WTC11 (cell line): ENCODE data around the gene MAP4. TPM values are rescaled to one million over a fixed set of nuclear protein-coding genes. Genes with fewer than 3 reads are reported as not detected.

Experiments
- ATAC-seq: fragments of 200-7000 bp; cut with Tn5 transposase; 2 replicates; pipeline ENCODE4 v1.10.0; 2021; ENCODE audit warnings: mild to moderate bottlenecking, moderate library complexity
- CTCF ChIA-PET: fragments of 300-600 bp; sonication (Branson Sonifier 250); formaldehyde crosslinking; loops from one replicate; lab custom pipeline; 2021; ENCODE audit warnings: antibody characterized with exemption; lab: Charles Lee
- POLR2A ChIA-PET: fragments of 350-600 bp; sonication (Branson Sonifier 250); formaldehyde crosslinking; loops from one replicate; lab custom pipeline; 2021; ENCODE audit warnings: antibody characterized with exemption; lab: Charles Lee
- DNase-seq: peaks from one replicate; pipeline ENCODE4 v3.0.0; 2021; ENCODE audit warnings: low spot score
- H3K27ac Mint-ChIP-seq: 2 replicates; pipeline ENCODE4 v1.8.0; 2021; ENCODE audit warnings: mixed read lengths
- H3K27me3 Mint-ChIP-seq: 2 replicates; pipeline ENCODE4 v1.8.0; 2021; ENCODE audit warnings: low read depth, mild to moderate bottlenecking, moderate library complexity, mixed read lengths
- H3K36me3 Mint-ChIP-seq: 2 replicates; pipeline ENCODE4 v1.8.0; 2021; ENCODE audit warnings: mixed read lengths
- H3K4me1 Mint-ChIP-seq: 2 replicates; pipeline ENCODE4 v1.8.0; 2022; ENCODE audit warnings: mixed read lengths
- H3K4me3 Mint-ChIP-seq: 2 replicates; pipeline ENCODE4 v1.8.0; 2021; ENCODE audit warnings: mild to moderate bottlenecking, moderate library complexity, mixed read lengths
- H3K9me3 Mint-ChIP-seq: 2 replicates; pipeline ENCODE4 v1.8.0; 2021; ENCODE audit warnings: mixed read lengths
- CDX4 ChIP-seq: fragments of 250-450 bp; sonication (Bioruptor Pico); IDR thresholded peaks from 2 replicates; pipeline ENCODE4 v1.9.0; 2021; ENCODE audit warnings: moderate library complexity, mild to moderate bottlenecking, inconsistent platforms, borderline replicate concordance
- CTCF ChIP-seq: fragments of 200-600 bp; IDR thresholded peaks from 2 replicates; pipeline ENCODE4 v1.8.0; 2022; ENCODE audit warnings: antibody characterized with exemption
- FOXJ3 ChIP-seq: sonication (generic); formaldehyde crosslinking; IDR thresholded peaks from 2 replicates; pipeline ENCODE4 v1.9.0; 2021; ENCODE audit warnings: missing genetic modification reagents, mild to moderate bottlenecking, borderline replicate concordance
- FOXP1 ChIP-seq: sonication (generic); formaldehyde crosslinking; IDR thresholded peaks from 2 replicates; pipeline ENCODE4 v1.8.0; 2022; ENCODE audit warnings: missing genetic modification reagents, mild to moderate bottlenecking, moderate library complexity, borderline replicate concordance
- GTF2I ChIP-seq: fragments of 250-450 bp; sonication (Bioruptor Pico); conservative IDR thresholded peaks from 2 replicates; pipeline ENCODE4 v1.4.0; 2021; ENCODE audit warnings: mild to moderate bottlenecking
- MXD4 ChIP-seq: fragments of 250-450 bp; sonication (Bioruptor Pico); IDR thresholded peaks from 2 replicates; pipeline ENCODE4 v1.8.0; 2021; ENCODE audit warnings: mild to moderate bottlenecking, moderate library complexity, borderline replicate concordance
- PRDM15 ChIP-seq: sonication (generic); formaldehyde crosslinking; IDR thresholded peaks from 2 replicates; pipeline ENCODE4 v1.8.0; 2022; ENCODE audit warnings: missing genetic modification reagents
- RELA ChIP-seq: sonication (generic); formaldehyde crosslinking; IDR thresholded peaks from 2 replicates; pipeline ENCODE4 v1.8.1; 2022; ENCODE audit warnings: missing genetic modification reagents, mild to moderate bottlenecking, borderline replicate concordance
- RORB ChIP-seq: fragments of 250-450 bp; sonication (Bioruptor Pico); IDR thresholded peaks from 2 replicates; pipeline ENCODE4 v1.9.0; 2021; ENCODE audit warnings: mild to moderate bottlenecking
- SMAD4 ChIP-seq: sonication (generic); formaldehyde crosslinking; IDR thresholded peaks from 2 replicates; pipeline ENCODE4 v1.8.0; 2022; ENCODE audit warnings: mild to moderate bottlenecking, missing genetic modification reagents
- STAT6 ChIP-seq: sonication (generic); formaldehyde crosslinking; conservative IDR thresholded peaks from 2 replicates; pipeline ENCODE4 v1.8.1; 2023; ENCODE audit warnings: mild to moderate bottlenecking, low read depth, missing genetic modification reagents, moderate library complexity
- TP53 ChIP-seq: sonication (generic); formaldehyde crosslinking; IDR thresholded peaks from 2 replicates; pipeline ENCODE4 v1.8.1; 2023; ENCODE audit warnings: mild to moderate bottlenecking, missing genetic modification reagents
- USF2 ChIP-seq: sonication (generic); formaldehyde crosslinking; IDR thresholded peaks from 2 replicates; pipeline ENCODE4 v1.8.1; 2023; ENCODE audit warnings: mild to moderate bottlenecking, missing genetic modification reagents, moderate library complexity
- ZNF121 ChIP-seq: sonication (generic); formaldehyde crosslinking; IDR thresholded peaks from 2 replicates; pipeline ENCODE4 v1.8.0; 2023; ENCODE audit warnings: missing genetic modification reagents
- ZNF396 ChIP-seq: fragments of 250-450 bp; sonication (Bioruptor Pico); IDR thresholded peaks from 2 replicates; pipeline ENCODE4 v1.8.0; 2021; ENCODE audit warnings: mild to moderate bottlenecking, moderate library complexity, borderline replicate concordance
- ZNF416 ChIP-seq: fragments of 250-450 bp; sonication (Bioruptor Pico); IDR thresholded peaks from 2 replicates; pipeline ENCODE4 v1.9.0; 2021; ENCODE audit warnings: mild to moderate bottlenecking, inconsistent platforms
- ZNF425 ChIP-seq: fragments of 250-450 bp; sonication (Bioruptor Pico); conservative IDR thresholded peaks from 2 replicates; pipeline ENCODE4 v1.9.0; 2021; ENCODE audit warnings: mild to moderate bottlenecking
- ZNF532 ChIP-seq: fragments of 250-450 bp; sonication (Bioruptor Pico); IDR thresholded peaks from 2 replicates; pipeline ENCODE4 v1.9.0; 2021; ENCODE audit warnings: mild to moderate bottlenecking, borderline replicate concordance
- total RNA-seq: library from RNA; stranded (reverse); gene quantifications from 3 replicates; pipeline ENCODE4 v1.2.3, GENCODE V29; 2021

The MAP4 gene
- total RNA-seq, 1 experiment from 2014 or later = 199 TPM

- H3K9me3 Mint-ChIP-seq = no peaks in the 10 kb centered on the region
- H3K4me1 Mint-ChIP-seq = peaks cover 36% of the 10 kb centered on the region
- TF ChIP-seq ZNF416 (CRISPR knock-in tag) (no peak), TP53 (CRISPR knock-in tag) (no peak), SMAD4 (CRISPR knock-in tag) (no peak), RORB (no peak), ZNF121 (CRISPR knock-in tag) (no peak), STAT6 (no peak), PRDM15 (CRISPR knock-in tag) (peak; percentile 37; the same call in 1 of the 2 replicates)
- POLR2A ChIA-PET = interaction anchor here (0.5 to 1.2 kb wide), 3 partner anchors 17 to 310 kb away, joined by 3 to 4 read pairs (median 3); no protein-coding TSS in a partner anchor
- peak overlapping the region; percentile 56 for H3K4me3 Mint-ChIP-seq
- ATAC-seq = peak; percentile 51
- no peaks in the 10 kb centered on the region for H3K27me3 Mint-ChIP-seq
- CTCF ChIA-PET = interaction anchor here (1.0 to 8.9 kb wide), 5 partner anchors 8 to 317 kb away, joined by 3 to 145 read pairs (median 6); no protein-coding TSS in a partner anchor
- H3K27ac Mint-ChIP-seq = peak overlapping the region; percentile 43
- peaks cover 77% of the 10 kb centered on the region for H3K36me3 Mint-ChIP-seq
- no peak for DNase-seq
Observed at GRCh38 chr3:47841786-47842349, 174.3 kb downstream of the MAP4 start.

- ChIA-PET CTCF (interaction anchor here (0.5 to 8.9 kb wide), 9 partner anchors 13 to 314 kb away, joined by 3 to 145 read pairs (median 8); no protein-coding TSS in a partner anchor), POLR2A (interaction anchor here (2.6 kb wide), 1 partner anchor 13 kb away, joined by 15 read pairs; no protein-coding TSS in a partner anchor)
- peaks cover 72% of the 10 kb centered on the region for H3K36me3 Mint-ChIP-seq
- H3K4me3 Mint-ChIP-seq = no peak overlapping the region
- peaks cover 38% of the 10 kb centered on the region for H3K4me1 Mint-ChIP-seq
- DNase-seq = no peak
- H3K9me3 Mint-ChIP-seq = no peaks in the 10 kb centered on the region
- no peaks in the 10 kb centered on the region for H3K27me3 Mint-ChIP-seq
- ATAC-seq = no peak
- H3K27ac Mint-ChIP-seq = no peak overlapping the region
- TF ChIP-seq ZNF396 (CRISPR knock-in tag) (no peak), CTCF (no peak), USF2 (CRISPR knock-in tag) (no peak), CDX4 (CRISPR knock-in tag) (no peak), GTF2I (CRISPR knock-in tag) (no peak), FOXP1 (CRISPR knock-in tag) (no peak), RELA (CRISPR knock-in tag) (no peak), ZNF532 (CRISPR knock-in tag) (no peak), FOXJ3 (CRISPR knock-in tag) (no peak), MXD4 (CRISPR knock-in tag) (no peak), ZNF425 (CRISPR knock-in tag) (no peak)
Observed at GRCh38 chr3:47838503-47838902, 177.7 kb downstream of the MAP4 start.
